Keratinocyte (primary cell): Measurements from ENCODE around the gene SMAD7.

ENCODE experiments used
- EZH2 ChIP-seq: IDR thresholded peaks from one replicate; pipeline ENCODE4 v1.6.1; 2012; ENCODE audit warnings: inconsistent platforms, mild to moderate bottlenecking, low read length, moderate library complexity
- TF ChIP-seq, protein P1 (sequence below), 3 experiments: IDR thresholded peaks in 1 of 3; conservative IDR thresholded peaks in 1 of 3; optimal IDR thresholded peaks in 1 of 3; 2 replicates in 2 of 3; 3 replicates in 1 of 3; pipeline versions ENCODE3 to v1.5.1; 2011; ENCODE audit warnings: low read length in 3 of 3, mild to moderate bottlenecking in 3 of 3, moderate library complexity in 2 of 3, control low read depth in 1 of 3, inconsistent platforms in 1 of 3; ENCODE audit not compliant: insufficient read depth in 2 of 3; ENCODE audit errors: extremely low read depth in 1 of 3

- TF ChIP-seq, protein P1, sequence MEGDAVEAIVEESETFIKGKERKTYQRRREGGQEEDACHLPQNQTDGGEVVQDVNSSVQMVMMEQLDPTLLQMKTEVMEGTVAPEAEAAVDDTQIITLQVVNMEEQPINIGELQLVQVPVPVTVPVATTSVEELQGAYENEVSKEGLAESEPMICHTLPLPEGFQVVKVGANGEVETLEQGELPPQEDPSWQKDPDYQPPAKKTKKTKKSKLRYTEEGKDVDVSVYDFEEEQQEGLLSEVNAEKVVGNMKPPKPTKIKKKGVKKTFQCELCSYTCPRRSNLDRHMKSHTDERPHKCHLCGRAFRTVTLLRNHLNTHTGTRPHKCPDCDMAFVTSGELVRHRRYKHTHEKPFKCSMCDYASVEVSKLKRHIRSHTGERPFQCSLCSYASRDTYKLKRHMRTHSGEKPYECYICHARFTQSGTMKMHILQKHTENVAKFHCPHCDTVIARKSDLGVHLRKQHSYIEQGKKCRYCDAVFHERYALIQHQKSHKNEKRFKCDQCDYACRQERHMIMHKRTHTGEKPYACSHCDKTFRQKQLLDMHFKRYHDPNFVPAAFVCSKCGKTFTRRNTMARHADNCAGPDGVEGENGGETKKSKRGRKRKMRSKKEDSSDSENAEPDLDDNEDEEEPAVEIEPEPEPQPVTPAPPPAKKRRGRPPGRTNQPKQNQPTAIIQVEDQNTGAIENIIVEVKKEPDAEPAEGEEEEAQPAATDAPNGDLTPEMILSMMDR (optimal IDR thresholded peaks at IDR 0.05 in 1 of 3, IDR thresholded peaks at IDR 0.05 in 1 of 3, conservative IDR thresholded peaks at IDR 0.05 in 1 of 3; ENCODE audit: extremely low read depth in 1 of 3, insufficient read depth in 2 of 3, low read length in 3 of 3) = no peak
- no peak for TF ChIP-seq EZH2
These were observed 1.7 kb upstream of the SMAD7 start for GRCh38 chr18:48952287-48953103.
